VCaP (cell line): ENCODE data around the gene KLHL17.
A peak's percentile ranks its signal among the peaks of the same experiment; 100 is the strongest.

Source experiments
- H3K27ac ChIP-seq: fragments of 450-650 bp; 2 replicates; pipeline ENCODE4 v1.5.1; 2017
- TF ChIP-seq, protein P1 (sequence below): fragments of 450-650 bp; conservative IDR thresholded peaks from 2 replicates; pipeline ENCODE4 v1.5.1; 2017; ENCODE audit warnings: mild to moderate bottlenecking, moderate library complexity

Gene KLHL17

GRCh38 chr1:919271-919872 is 41.0 kb upstream of the KLHL17 start:
- peak overlapping the region; percentile 99 for H3K27ac ChIP-seq
- TF ChIP-seq, protein P1, sequence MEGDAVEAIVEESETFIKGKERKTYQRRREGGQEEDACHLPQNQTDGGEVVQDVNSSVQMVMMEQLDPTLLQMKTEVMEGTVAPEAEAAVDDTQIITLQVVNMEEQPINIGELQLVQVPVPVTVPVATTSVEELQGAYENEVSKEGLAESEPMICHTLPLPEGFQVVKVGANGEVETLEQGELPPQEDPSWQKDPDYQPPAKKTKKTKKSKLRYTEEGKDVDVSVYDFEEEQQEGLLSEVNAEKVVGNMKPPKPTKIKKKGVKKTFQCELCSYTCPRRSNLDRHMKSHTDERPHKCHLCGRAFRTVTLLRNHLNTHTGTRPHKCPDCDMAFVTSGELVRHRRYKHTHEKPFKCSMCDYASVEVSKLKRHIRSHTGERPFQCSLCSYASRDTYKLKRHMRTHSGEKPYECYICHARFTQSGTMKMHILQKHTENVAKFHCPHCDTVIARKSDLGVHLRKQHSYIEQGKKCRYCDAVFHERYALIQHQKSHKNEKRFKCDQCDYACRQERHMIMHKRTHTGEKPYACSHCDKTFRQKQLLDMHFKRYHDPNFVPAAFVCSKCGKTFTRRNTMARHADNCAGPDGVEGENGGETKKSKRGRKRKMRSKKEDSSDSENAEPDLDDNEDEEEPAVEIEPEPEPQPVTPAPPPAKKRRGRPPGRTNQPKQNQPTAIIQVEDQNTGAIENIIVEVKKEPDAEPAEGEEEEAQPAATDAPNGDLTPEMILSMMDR = 0 out of 2 replicates have a peak, but pooled peaks have one; percentile 10

DNA sequence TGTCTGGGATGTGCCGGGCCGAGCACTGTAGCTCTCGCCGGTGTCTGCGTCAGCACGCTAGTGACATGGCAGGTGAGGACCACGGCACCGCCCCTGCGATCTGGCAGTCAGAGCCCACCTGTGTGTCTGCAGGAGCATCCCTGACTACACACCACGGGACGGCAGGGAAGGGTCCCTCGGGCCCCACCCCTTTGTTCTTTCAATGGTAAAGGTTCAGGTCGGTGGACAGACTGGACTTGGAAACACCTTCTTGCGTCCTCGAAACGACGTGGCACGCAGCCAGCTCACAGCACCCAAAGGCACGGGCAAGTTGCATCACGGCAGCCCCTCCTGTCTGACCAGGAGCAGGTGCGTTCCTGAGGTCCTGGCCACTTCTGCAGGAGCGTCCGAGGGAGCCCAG is 40.4 kb upstream of the KLHL17 start:
- H3K27ac ChIP-seq = peak overlapping the region; percentile 99
- TF ChIP-seq, protein P1 = no peak

DNA sequence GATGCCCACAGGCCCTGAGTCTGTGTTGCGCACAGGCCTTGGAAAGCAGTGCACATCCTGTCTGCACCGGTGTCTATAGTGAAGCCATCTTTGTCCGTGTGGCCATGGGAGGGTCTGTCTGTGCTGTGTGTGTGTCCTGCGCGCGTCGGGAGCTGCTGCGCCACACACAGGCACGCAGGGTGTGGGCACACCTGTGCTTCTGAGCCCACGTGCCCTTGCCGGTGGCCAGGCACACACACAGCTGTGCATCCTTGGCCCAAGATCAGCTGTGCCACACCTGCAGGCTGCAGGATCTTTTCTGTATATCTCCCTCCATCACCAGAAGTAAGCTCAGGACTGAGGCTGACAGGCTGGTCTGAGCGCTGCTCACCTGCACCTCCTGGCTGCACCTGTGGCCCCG is 39.9 kb upstream of the KLHL17 start:
- TF ChIP-seq, protein P1 = no peak
- H3K27ac ChIP-seq = peak overlapping the region; percentile 99

GRCh38 chr1:921011-921837 is 39.2 kb upstream of the KLHL17 start:
- TF ChIP-seq, protein P1 = peak; percentile 50
- peak overlapping the region; percentile 99 for H3K27ac ChIP-seq

DNA sequence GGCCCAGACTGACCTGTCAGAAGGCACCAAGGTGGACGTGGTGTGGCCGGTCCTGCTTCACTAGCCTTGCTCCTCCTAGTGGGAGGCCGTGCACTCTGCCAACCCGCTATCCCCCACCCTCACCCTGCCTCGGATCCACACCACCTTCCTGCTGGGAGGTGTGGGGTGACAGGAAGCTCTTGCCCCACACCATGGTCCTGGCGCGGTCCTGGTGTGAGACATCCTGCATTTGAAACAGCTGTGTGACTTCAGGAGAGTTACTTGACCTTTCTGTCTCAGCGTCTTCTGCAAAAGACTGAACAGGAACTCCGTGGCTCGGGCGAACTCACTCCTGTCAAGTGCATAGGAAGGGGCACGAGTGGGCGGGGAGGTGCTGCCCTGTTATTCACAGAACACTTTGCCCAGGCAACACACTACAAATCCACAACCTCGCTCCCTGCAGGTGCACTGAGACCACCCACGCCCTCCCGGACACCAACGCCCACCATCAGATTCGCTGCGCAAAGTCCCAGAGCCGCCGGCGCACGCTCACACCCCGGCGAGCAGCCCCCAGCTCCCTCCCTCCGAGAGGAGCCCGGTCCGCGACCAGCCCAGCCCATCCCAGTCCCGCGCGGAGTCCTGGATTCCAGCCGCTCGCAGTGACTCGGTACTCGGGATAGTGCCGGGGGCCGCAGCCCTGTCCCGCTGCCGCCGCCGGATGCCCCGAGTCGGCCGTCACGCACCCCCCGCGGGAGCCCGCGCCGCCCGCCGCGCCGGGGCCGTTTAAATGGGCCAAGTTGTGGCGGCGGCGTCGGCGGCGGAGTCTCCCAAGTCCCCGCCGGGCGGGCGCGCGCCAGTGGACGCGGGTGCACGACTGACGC is 37.0 kb upstream of the KLHL17 start, which contains the start of gene SAMD11:
Gene SAMD11, plus strand, starts transcription at position 793 of the 860 bp plus-strand sequence. CDS start 509 bp downstream, outside the sequence.
- peak within 1 kb of the TSS; percentile 99 for H3K27ac ChIP-seq
- TF ChIP-seq, protein P1 = no peak; the same call in 1 of the 2 replicates

GRCh38 chr1:923991-924655 is 36.3 kb upstream of the KLHL17 start:
- TF ChIP-seq, protein P1 = no peak
- peak overlapping the region; percentile 99 for H3K27ac ChIP-seq
